ENCODE measurements around the gene MED19. TPM values are rescaled to one million over a fixed set of nuclear protein-coding genes. Genes with fewer than 3 reads are reported as not detected.

MED19 gene
- total and polyA plus RNA-seq, 8 donors = 2.5 to 11.5 (median 5.6) TPM

DNA sequence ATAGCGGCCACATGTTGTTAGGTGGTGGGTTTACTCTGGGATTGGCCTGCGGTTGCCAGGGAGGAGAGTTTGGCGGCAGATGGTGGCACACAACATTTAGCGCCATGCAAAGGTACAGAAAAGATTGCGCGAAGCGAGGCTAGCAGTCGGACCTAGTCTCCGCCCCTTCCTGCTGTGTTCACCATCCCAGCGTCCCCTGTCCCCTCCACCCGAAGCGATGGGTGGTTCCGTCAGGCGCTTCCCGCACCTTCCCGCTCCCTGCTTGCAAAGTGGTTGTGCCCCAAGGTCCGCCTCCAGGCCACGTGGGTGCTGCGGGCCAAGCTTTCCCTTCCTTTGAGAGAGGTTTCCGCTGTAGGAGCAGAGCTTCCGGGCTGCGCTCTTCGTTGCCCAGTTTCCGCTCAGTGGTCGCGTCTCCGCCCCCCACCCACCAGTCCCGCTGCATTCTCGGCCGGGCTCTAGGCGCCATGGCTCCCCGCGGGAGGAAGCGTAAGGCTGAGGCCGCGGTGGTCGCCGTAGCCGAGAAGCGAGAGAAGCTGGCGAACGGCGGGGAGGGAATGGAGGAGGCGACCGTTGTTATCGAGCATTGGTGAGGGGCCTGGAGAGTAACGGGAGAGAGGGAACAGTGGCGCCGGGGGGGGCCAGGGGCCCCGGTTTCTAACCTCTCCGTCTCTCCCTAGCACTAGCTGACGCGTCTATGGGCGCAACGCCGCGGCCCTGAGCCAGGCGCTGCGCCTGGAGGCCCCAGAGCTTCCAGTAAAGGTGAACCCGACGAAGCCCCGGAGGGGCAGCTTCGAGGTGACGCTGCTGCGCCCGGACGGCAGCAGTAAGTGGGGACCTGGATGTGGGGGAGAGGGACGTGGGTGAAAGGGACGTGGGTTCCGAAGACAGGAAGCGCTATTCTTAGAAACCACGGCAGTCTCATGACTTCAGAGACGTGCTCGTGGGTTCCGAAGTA, 29.4 kb upstream of the MED19 start, which contains the start of gene SELENOH:
Gene SELENOH, plus strand, starts transcription at position 360 of the 955 bp plus-strand sequence. Its CDS starts 105 bp downstream, at position 465.
- Histone ChIP-seq H3K9me3 (no peaks in the 10 kb centered on the region), H3K36me3 (peaks cover 0 to 21% (median 14%) of the 10 kb centered on the region in 3 donors), H3K27me3 (no peaks in the 10 kb centered on the region), H3K27ac (peak within 1 kb of the TSS; percentile 77 to 92 (median 87)), H3K4me3 (peak within 1 kb of the TSS; percentile 76 to 91 (median 88)), H3K4me1 (peaks cover 5 to 10% (median 9%) of the 10 kb centered on the region in 3 donors)
- FAIRE-seq = no peak
- peak; percentile 99 for ATAC-seq
- 0 to 1% methylated on average over 69 to 75 of the region's 75 CpGs for WGBS, 2 donors
- TF ChIP-seq, protein P1, sequence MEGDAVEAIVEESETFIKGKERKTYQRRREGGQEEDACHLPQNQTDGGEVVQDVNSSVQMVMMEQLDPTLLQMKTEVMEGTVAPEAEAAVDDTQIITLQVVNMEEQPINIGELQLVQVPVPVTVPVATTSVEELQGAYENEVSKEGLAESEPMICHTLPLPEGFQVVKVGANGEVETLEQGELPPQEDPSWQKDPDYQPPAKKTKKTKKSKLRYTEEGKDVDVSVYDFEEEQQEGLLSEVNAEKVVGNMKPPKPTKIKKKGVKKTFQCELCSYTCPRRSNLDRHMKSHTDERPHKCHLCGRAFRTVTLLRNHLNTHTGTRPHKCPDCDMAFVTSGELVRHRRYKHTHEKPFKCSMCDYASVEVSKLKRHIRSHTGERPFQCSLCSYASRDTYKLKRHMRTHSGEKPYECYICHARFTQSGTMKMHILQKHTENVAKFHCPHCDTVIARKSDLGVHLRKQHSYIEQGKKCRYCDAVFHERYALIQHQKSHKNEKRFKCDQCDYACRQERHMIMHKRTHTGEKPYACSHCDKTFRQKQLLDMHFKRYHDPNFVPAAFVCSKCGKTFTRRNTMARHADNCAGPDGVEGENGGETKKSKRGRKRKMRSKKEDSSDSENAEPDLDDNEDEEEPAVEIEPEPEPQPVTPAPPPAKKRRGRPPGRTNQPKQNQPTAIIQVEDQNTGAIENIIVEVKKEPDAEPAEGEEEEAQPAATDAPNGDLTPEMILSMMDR (IDR thresholded peaks at IDR 0.05) = no peak
- intact Hi-C loops (cut with DNase I) = no loop called here
- DNase-seq = peak; percentile 89 to 98 (median 96)

DNA sequence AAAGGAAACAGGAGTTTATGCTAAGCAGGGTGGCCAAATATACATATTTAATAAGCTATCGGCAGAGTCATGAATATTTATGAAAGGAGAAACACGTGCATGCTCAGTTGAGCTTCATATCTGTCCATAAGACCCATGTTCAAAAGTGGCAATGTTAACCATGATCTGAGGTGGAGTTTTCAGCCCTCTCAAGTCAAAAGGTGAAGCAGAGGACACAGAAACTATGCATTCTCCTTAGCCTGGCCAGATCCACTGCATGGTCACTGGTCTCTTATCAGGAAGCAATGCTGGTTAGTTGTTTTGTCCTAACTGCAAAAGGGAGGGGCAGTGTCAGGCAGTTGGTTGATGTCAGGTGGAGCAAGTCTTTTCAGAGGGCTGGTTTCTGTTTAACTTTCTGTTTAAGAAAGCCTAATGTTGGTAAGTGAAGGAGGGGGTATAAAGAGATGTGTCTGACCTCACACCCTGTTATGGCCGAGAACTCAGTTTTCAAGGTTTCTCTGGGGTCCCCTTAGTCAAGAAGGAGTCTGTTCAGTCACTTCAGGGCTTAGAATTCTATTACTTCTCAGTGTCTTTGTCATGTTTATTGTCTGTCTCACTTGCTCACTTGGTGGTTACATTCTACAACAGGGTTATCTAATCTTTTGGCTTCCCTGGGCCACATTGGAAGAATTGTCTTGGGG, 23.7 kb upstream of the MED19 start:
- H3K27ac ChIP-seq = no peak overlapping the region
- TF ChIP-seq, protein P1 (IDR thresholded peaks at IDR 0.05) = no peak
- 67 to 70% methylated on average over 3 of the region's 3 CpGs for WGBS, 2 donors
- DNase-seq (no peak), ATAC-seq (peak in 1 of 4 donors; percentile 23), FAIRE-seq (no peak)
- H3K36me3 ChIP-seq = peaks cover 0 to 5% (median 0%) of the 10 kb centered on the region in 3 donors
- H3K9me3 ChIP-seq = no peaks in the 10 kb centered on the region
- intact Hi-C loops (cut with DNase I) = no loop called here
- H3K4me1 ChIP-seq = no peaks in the 10 kb centered on the region
- no peaks in the 10 kb centered on the region for H3K27me3 ChIP-seq
- H3K4me3 ChIP-seq = no peak overlapping the region

DNA sequence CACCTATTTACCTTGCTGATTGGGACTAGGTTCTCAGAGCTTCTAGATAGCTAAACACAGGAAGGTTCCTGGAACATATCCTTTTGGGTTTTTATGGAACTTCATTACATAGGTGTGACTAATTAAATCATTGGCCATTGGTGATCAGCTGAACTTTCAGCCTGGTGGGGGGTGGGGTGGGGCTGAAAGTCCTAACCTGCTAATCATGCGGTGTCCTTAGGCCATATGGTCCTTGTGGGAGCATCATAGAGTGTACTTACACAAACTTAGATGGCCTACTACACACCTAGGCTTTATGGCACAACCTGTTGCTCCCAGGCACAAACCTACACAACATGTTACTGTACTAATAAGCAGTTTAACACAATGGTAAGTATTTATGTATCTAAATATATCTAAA, 20.6 kb upstream of the MED19 start:
- intact Hi-C loops (cut with DNase I) = no loop called here
- DNase-seq (no peak), FAIRE-seq (no peak), ATAC-seq (no peak)
- Histone ChIP-seq H3K27ac (no peak overlapping the region), H3K27me3 (no peaks in the 10 kb centered on the region), H3K4me3 (no peak overlapping the region), H3K36me3 (no peaks in the 10 kb centered on the region), H3K4me1 (no peaks in the 10 kb centered on the region), H3K9me3 (no peaks in the 10 kb centered on the region)
- 95 to 100% methylated on average over 1 of the region's 1 CpG for WGBS, 2 donors
- TF ChIP-seq, protein P1 (IDR thresholded peaks at IDR 0.05) = no peak

DNA sequence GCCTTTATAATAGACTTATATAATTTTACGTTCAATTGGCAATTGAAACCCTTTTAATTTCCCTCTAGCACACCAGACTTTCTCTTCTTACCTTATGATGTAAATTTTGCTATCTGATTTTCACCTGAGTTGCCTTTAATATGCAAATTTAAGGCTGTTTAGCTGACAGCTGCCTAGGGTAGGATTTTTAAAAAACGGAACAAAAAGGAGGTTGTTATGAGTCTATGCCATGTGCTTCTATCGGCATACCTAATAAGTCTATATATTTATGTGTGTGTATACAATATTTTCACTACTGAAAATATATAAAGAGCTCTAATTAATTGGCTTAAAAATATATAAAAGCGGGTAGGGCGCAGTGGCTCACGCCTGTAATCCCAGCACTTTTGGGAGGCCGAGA, 17.5 kb upstream of the MED19 start:
- H3K4me1 ChIP-seq = no peaks in the 10 kb centered on the region
- no peaks in the 10 kb centered on the region for H3K9me3 ChIP-seq
- intact Hi-C loops (cut with DNase I) = no loop called here
- no peak overlapping the region for H3K4me3 ChIP-seq
- H3K36me3 ChIP-seq = no peaks in the 10 kb centered on the region
- WGBS, 2 donors = 95 to 96% methylated on average over 7 of the region's 7 CpGs
- ATAC-seq (no peak), FAIRE-seq (no peak), DNase-seq (no peak)
- TF ChIP-seq, protein P1 (IDR thresholded peaks at IDR 0.05) = no peak
- no peak overlapping the region for H3K27ac ChIP-seq
- H3K27me3 ChIP-seq = no peaks in the 10 kb centered on the region
